Gastrocnemius medialis (tissue), 4 donors: ENCODE data around the gene NCAPG2.

ENCODE experiments used
- CTCF ChIP-seq, 5 experiments: fragments of 450-650 bp in 3 of 5; fragments of 200-600 bp in 2 of 5; sonication (generic) in 2 of 5; IDR thresholded peaks in 4 of 5; conservative IDR thresholded peaks in 1 of 5; 1 replicate in 4 of 5; 2 replicates in 1 of 5; pipeline ENCODE4 v1.5.1; 2016 to 2019; ENCODE audit warnings: antibody characterized with exemption in 5 of 5, mild to moderate bottlenecking in 3 of 5, moderate library complexity in 3 of 5
- POLR2A ChIP-seq, 2 donors: fragments of 450-650 bp; IDR thresholded peaks; one replicate each; pipeline ENCODE4 v1.6.1; 2017; ENCODE audit warnings: antibody characterized with exemption in 2 of 2, mild to moderate bottlenecking in 2 of 2, moderate library complexity in 2 of 2

- TF ChIP-seq POLR2A (IDR thresholded peaks at IDR 0.05), result no peak
- no peak for TF ChIP-seq CTCF (IDR thresholded peaks at IDR 0.05 in 4 of 5, conservative IDR thresholded peaks at IDR 0.05 in 1 of 5)
Measured at GRCh38 chr7:158687406-158687805, 17.2 kb downstream of the NCAPG2 start.
